IMR-90 (cell line): ENCODE measurements around the gene ITGAX. TPM values are rescaled to one million over a fixed set of nuclear protein-coding genes. Genes with fewer than 3 reads are reported as not detected.

Source experiments
- ATAC-seq: fragments of 200-7000 bp; cut with Tn5 transposase; 2 replicates; pipeline ENCODE4 v1.9.1; 2020; ENCODE audit warnings: low read depth, mild to moderate bottlenecking, moderate library complexity
- BruUV-seq: library from RNA; stranded (reverse); fragments of 400-500 nt; replicated peaks from 2 replicates; lab custom pipeline; 2021; lab: Mats Ljungman, UMichigan
- CTCF ChIA-PET: fragments of 300-600 bp; formaldehyde crosslinking; extraction: SDS; loops from one replicate; lab custom pipeline; 2021; ENCODE audit warnings: antibody characterized with exemption; lab: Yijun Ruan, JAX
- POLR2A ChIA-PET: fragments of 300-600 bp; sonication (Branson Sonifier 250); formaldehyde crosslinking; loops from one replicate; lab custom pipeline; 2022; ENCODE audit warnings: antibody characterized with exemption; ENCODE audit not compliant: unreplicated experiment; lab: Charles Lee
- DNase-seq: peaks from one replicate; pipeline ENCODE4 v3.0.0; 2013
- H2AFZ ChIP-seq: replicated peaks from 2 replicates; pipeline ENCODE3; 2013; ENCODE audit warnings: low read length, mild to moderate bottlenecking; ENCODE audit not compliant: poor library complexity
- H2AK5ac ChIP-seq: 2 replicates; pipeline ENCODE4 v1.6.1; 2013; ENCODE audit warnings: low read depth, low read length, inconsistent platforms
- H2AK9ac ChIP-seq: replicated peaks from 2 replicates; pipeline ENCODE3; 2013; ENCODE audit warnings: mild to moderate bottlenecking, low read depth, low read length, moderate library complexity; ENCODE audit not compliant: poor library complexity
- H2BK120ac ChIP-seq: 2 replicates; pipeline ENCODE4 v1.6.1; 2013; ENCODE audit warnings: low read depth, low read length, inconsistent platforms
- H2BK15ac ChIP-seq: 3 replicates; pipeline ENCODE4 v1.6.1; 2013; ENCODE audit warnings: low read depth, low read length, inconsistent platforms
- H2BK20ac ChIP-seq: 2 replicates; pipeline ENCODE4 v1.6.1; 2013; ENCODE audit warnings: low read depth, mild to moderate bottlenecking, inconsistent platforms, low read length, moderate library complexity
- H2BK5ac ChIP-seq: 2 replicates; pipeline ENCODE4 v1.6.1; 2013; ENCODE audit warnings: mild to moderate bottlenecking, low read depth, low read length, inconsistent platforms; ENCODE audit not compliant: poor library complexity, severe bottlenecking
- H3K14ac ChIP-seq: replicated peaks from 2 replicates; pipeline ENCODE4 v1.6.1; 2013; ENCODE audit warnings: low read depth, low read length, inconsistent platforms
- H3K18ac ChIP-seq: 2 replicates; pipeline ENCODE4 v1.6.1; 2013; ENCODE audit warnings: low read depth, low read length, control low read depth
- H3K23ac ChIP-seq: 2 replicates; pipeline ENCODE4 v1.6.1; 2013; ENCODE audit warnings: low read depth, low read length, inconsistent platforms
- H3K27ac ChIP-seq: 2 replicates; pipeline ENCODE4 v1.5.1; 2013; ENCODE audit warnings: mild to moderate bottlenecking, control low read depth, low read length; ENCODE audit not compliant: insufficient read depth
- H3K27me3 ChIP-seq: 2 replicates; pipeline ENCODE4 v1.6.1; 2013; ENCODE audit warnings: low read length; ENCODE audit not compliant: control insufficient read depth, insufficient read depth
- H3K36me3 ChIP-seq: 2 replicates; pipeline ENCODE4 v1.6.1; 2013; ENCODE audit warnings: low read length, mixed read lengths; ENCODE audit not compliant: control insufficient read depth, insufficient read depth
- H3K4ac ChIP-seq: 2 replicates; pipeline ENCODE4 v1.6.1; 2013; ENCODE audit warnings: low read depth, low read length, inconsistent platforms
- H3K4me1 ChIP-seq: 2 replicates; pipeline ENCODE4 v1.6.1; 2013; ENCODE audit warnings: low read length, mixed read lengths; ENCODE audit not compliant: control insufficient read depth, insufficient read depth
- H3K4me2 ChIP-seq: 2 replicates; pipeline ENCODE4 v1.6.1; 2013; ENCODE audit warnings: low read depth, mild to moderate bottlenecking, control low read depth, low read length, moderate library complexity
- H3K4me3 ChIP-seq: 2 replicates; pipeline ENCODE4 v1.5.1; 2013; ENCODE audit warnings: low read depth, mild to moderate bottlenecking, control low read depth, low read length, moderate library complexity; ENCODE audit not compliant: insufficient read depth
- H3K56ac ChIP-seq: 2 replicates; pipeline ENCODE4 v1.6.1; 2013; ENCODE audit warnings: low read length, inconsistent platforms; ENCODE audit not compliant: insufficient read depth; ENCODE audit errors: extremely low read depth
- H3K79me1 ChIP-seq, 2 experiments: 2 replicates each; pipeline ENCODE4 v1.6.1; 2013; ENCODE audit warnings: low read length in 2 of 2, inconsistent platforms in 1 of 2, low read depth in 1 of 2
- H3K9ac ChIP-seq: 2 replicates; pipeline ENCODE4 v1.6.1; 2013; ENCODE audit warnings: low read depth, low read length, control low read depth
- H3K9me1 ChIP-seq: 2 replicates; pipeline ENCODE4 v1.6.1; 2013; ENCODE audit warnings: low read length, inconsistent platforms; ENCODE audit not compliant: insufficient read depth
- H3K9me3 ChIP-seq: 2 replicates; pipeline ENCODE4 v1.6.1; 2013; ENCODE audit warnings: low read length; ENCODE audit not compliant: control insufficient read depth, insufficient read depth
- H4K20me1 ChIP-seq: 2 replicates; pipeline ENCODE4 v1.6.1; 2013; ENCODE audit warnings: low read length, inconsistent platforms; ENCODE audit not compliant: insufficient read depth
- H4K5ac ChIP-seq: 2 replicates; pipeline ENCODE4 v1.6.1; 2013; ENCODE audit warnings: mild to moderate bottlenecking, low read depth, low read length, control low read depth
- H4K8ac ChIP-seq, 2 experiments: 2 replicates each; pipeline ENCODE4 v1.6.1; 2013; ENCODE audit warnings: low read depth in 2 of 2, low read length in 2 of 2, control low read depth in 1 of 2, inconsistent platforms in 1 of 2
- H4K91ac ChIP-seq: 2 replicates; pipeline ENCODE4 v1.6.1; 2013; ENCODE audit warnings: low read depth, low read length, inconsistent platforms; ENCODE audit not compliant: insufficient read depth
- BHLHE40 ChIP-seq: fragments of 150-350 bp; IDR thresholded peaks from 2 replicates; pipeline ENCODE4 v1.6.1; 2016; ENCODE audit warnings: mild to moderate bottlenecking, low read depth, low read length
- FOS ChIP-seq: fragments of 150-350 bp; IDR thresholded peaks from 2 replicates; pipeline ENCODE4 v1.6.1; 2016; ENCODE audit warnings: low read depth, low read length
- MAFK ChIP-seq: IDR thresholded peaks from 2 replicates; pipeline ENCODE4 v1.6.1; 2012; ENCODE audit warnings: low read depth, low read length, improper control_type of control experiment
- MXI1 ChIP-seq: IDR thresholded peaks from 2 replicates; pipeline ENCODE4 v1.6.1; 2012; ENCODE audit warnings: low read depth, mild to moderate bottlenecking, low read length, moderate library complexity, borderline replicate concordance
- RCOR1 ChIP-seq: IDR thresholded peaks from 2 replicates; pipeline ENCODE4 v1.6.1; 2012; ENCODE audit warnings: mild to moderate bottlenecking, low read length, improper control_type of control experiment; ENCODE audit not compliant: insufficient replicate concordance
- RFX5 ChIP-seq: IDR thresholded peaks from 2 replicates; pipeline ENCODE4 v1.8.0; 2012; ENCODE audit warnings: low read depth, mild to moderate bottlenecking, low read length, moderate library complexity
- WGBS, 2 experiments: methylation state at CpG; one replicate each; pipeline versions ENCODE4 v1.1.5 to v1.1.7; 2013; ENCODE audit warnings: missing lambda C conversion rate in 2 of 2; ENCODE audit not compliant: insufficient read length in 1 of 2; ENCODE audit errors: extremely low coverage in 2 of 2; 5-methylcytosine and 5-hydroxymethylcytosine counted together
- dilution Hi-C: fragments of 300-500 bp; cut with HindIII; formaldehyde crosslinking; loops from one replicate; pipeline ENCODE4 v1.14.3; 2018; ENCODE audit warnings: low sequenced_read_pairs; ENCODE audit not compliant: unreplicated experiment
- in situ Hi-C: fragments of 300-500 bp; cut with MboI; formaldehyde crosslinking; loops from 3 replicates; pipeline ENCODE4 v1.14.3; 2019; ENCODE audit warnings: low sequenced_read_pairs, inconsistent platforms, mixed read lengths
- intact Hi-C: fragments of 100-400 bp; cut with micrococcal nuclease; formaldehyde crosslinking; loops from 2 replicates; pipeline ENCODE4 v1.10.0; 2022
- polyA plus RNA-seq, 3 experiments: library from polyadenylated mRNA; depleted of rRNA; stranded (reverse); fragments of >200 nt; gene quantifications; 2 replicates each; pipeline ENCODE4 v1.2.3, GENCODE V29; 2012; ENCODE audit warnings: low replicate concordance in 1 of 3
- total RNA-seq: library from RNA; depleted of rRNA; stranded (reverse); fragments of >200 nt; gene quantifications from 2 replicates; pipeline ENCODE4 v1.2.3, GENCODE V29; 2012

Gene ITGAX
- total and polyA plus RNA-seq, 2 of the 4 experiments (the other 2 are of a cell fraction): 0.09 to 0.18 TPM

DNA sequence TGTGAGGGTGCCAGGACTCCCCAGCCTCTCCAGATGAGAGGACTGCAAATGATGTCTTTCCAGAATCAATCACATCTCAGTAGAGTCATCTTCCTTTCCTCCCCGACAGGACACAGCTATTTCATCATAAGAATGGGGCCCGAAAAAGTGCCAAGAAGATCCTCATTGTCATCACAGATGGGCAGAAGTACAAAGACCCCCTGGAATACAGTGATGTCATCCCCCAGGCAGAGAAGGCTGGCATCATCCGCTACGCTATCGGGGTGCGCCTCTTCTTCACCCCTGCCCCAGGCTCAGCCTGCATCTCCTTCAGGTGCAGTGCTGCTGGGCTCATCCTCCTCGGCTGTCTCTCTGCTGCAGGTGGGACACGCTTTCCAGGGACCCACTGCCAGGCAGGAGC, 52.4 kb downstream of the ITGAX start:
- ATAC-seq (no peak), DNase-seq (no peak)
- H4K5ac ChIP-seq: no peak overlapping the region
- intact Hi-C loops (no loop called here), dilution Hi-C loops (no loop called here), in situ Hi-C loops (no loop called here)
- BruUV-seq: no TSS peak
- H2AK5ac ChIP-seq: no peak overlapping the region
- H3K36me3 ChIP-seq: no peaks in the 10 kb centered on the region
- no peak overlapping the region for H4K8ac ChIP-seq
- no peak overlapping the region for H3K27ac ChIP-seq
- 37% methylated on average over 2 of the region's 8 CpGs; no CpG with 5 or more reads in 1 of the 2 experiments for WGBS, 2 experiments
- no peaks in the 10 kb centered on the region for H3K9me3 ChIP-seq
- H3K18ac ChIP-seq: no peak overlapping the region
- H3K4me1 ChIP-seq: no peaks in the 10 kb centered on the region
- no peak overlapping the region for H3K14ac ChIP-seq
- H2BK15ac ChIP-seq: no peak overlapping the region
- H3K4me2 ChIP-seq: no peak overlapping the region
- ChIA-PET POLR2A (no interaction called here), CTCF (no interaction called here)
- no peaks in the 10 kb centered on the region for H4K20me1 ChIP-seq
- no peak overlapping the region for H2BK5ac ChIP-seq
- H3K56ac ChIP-seq: no peak overlapping the region
- H3K4me3 ChIP-seq: no peak overlapping the region
- no peaks in the 10 kb centered on the region for H3K9me1 ChIP-seq
- no peak overlapping the region for H2BK120ac ChIP-seq
- no peak overlapping the region for H3K9ac ChIP-seq
- H3K23ac ChIP-seq: no peak overlapping the region
- H4K91ac ChIP-seq: no peak overlapping the region
- H3K27me3 ChIP-seq: peaks cover 8% of the 10 kb centered on the region
- H2AFZ ChIP-seq: no peak overlapping the region
- H2BK20ac ChIP-seq: no peak overlapping the region
- H2AK9ac ChIP-seq: no peak overlapping the region
- no peak for TF ChIP-seq MAFK
- no peak for TF ChIP-seq FOS
- TF ChIP-seq RFX5: no peak
- TF ChIP-seq RCOR1: no peak
- TF ChIP-seq BHLHE40: no peak
- no peak for TF ChIP-seq MXI1
- no peaks in the 10 kb centered on the region for H3K79me1 ChIP-seq
- H3K4ac ChIP-seq: no peak overlapping the region
